H1 (cell line): ENCODE measurements around the gene RARRES2. TPM values are rescaled to one million over a fixed set of nuclear protein-coding genes. Genes with fewer than 3 reads are reported as not detected.

Experiments
- CHD2 ChIP-seq: IDR thresholded peaks from 2 replicates; pipeline ENCODE4 v1.6.1; 2012; ENCODE audit warnings: low read length, improper control_type of control experiment
- EP300 ChIP-seq, 2 experiments: IDR thresholded peaks; 1 replicate in 1 of 2; 2 replicates in 1 of 2; pipeline ENCODE4 v1.6.1; 2011 to 2012; ENCODE audit warnings: low read depth in 2 of 2, low read length in 2 of 2, mild to moderate bottlenecking in 2 of 2, borderline replicate concordance in 1 of 2, inconsistent platforms in 1 of 2, moderate library complexity in 1 of 2
- GABPA ChIP-seq: IDR thresholded peaks from 2 replicates; pipeline ENCODE4 v1.6.1; 2011; ENCODE audit warnings: mild to moderate bottlenecking, low read length, moderate library complexity, borderline replicate concordance; ENCODE audit not compliant: insufficient read depth
- ZNF274 ChIP-seq: IDR thresholded peaks from 2 replicates; pipeline ENCODE4 v1.7.0; 2012; ENCODE audit warnings: low read length, borderline replicate concordance; ENCODE audit errors: extremely low read depth
- polyA plus RNA-seq, 7 experiments: library from polyadenylated mRNA; depleted of rRNA in 3 of 7; stranded (reverse) in 5 of 7; unstranded in 2 of 7; fragments of >200 nt in 5 of 7; fragments of 200-250 nt in 2 of 7; gene quantifications; 1 replicate in 5 of 7; 2 replicates in 1 of 7; 4 replicates in 1 of 7; pipeline versions ENCODE4 v1.2.1 to v1.2.3, GENCODE V29; 2011 to 2013; ENCODE audit warnings: missing spikeins in 2 of 7, mixed read lengths in 2 of 7
- total RNA-seq: library from RNA; stranded (reverse); fragmentation: NEBNext Ultra II Directional; extraction: Animal tissue kit (Norgen Biotek cat#: 25700); gene quantifications from 2 replicates; pipeline ENCODE4 v1.2.1, GENCODE V29; 2021

The RARRES2 gene
- total and polyA plus RNA-seq, 2 of the 8 experiments (the other 6 are each of a cell fraction or from before 2014, with no cell fraction given), result 254 to 441 TPM

- no peak for TF ChIP-seq ZNF274
- TF ChIP-seq GABPA, result no peak
- no peak for TF ChIP-seq CHD2
- no peak for TF ChIP-seq EP300 (IDR thresholded peaks at IDR 0.05; ENCODE audit: borderline replicate concordance in 1 of 2, low read depth in 2 of 2, low read length in 2 of 2)
Measured at GRCh38 chr7:150335774-150336112, 5.7 kb downstream of the RARRES2 start (continued).
